Ovary (tissue), 9 donors: Measurements from ENCODE around the gene SLC6A9. TPM values are rescaled to one million over a fixed set of nuclear protein-coding genes. Genes with fewer than 3 reads are reported as not detected.

Experiments used
- DNase-seq, 5 donors: peaks; one replicate each; pipeline ENCODE4 v3.0.0-alpha.2; 2019 to 2020
- H3K27ac ChIP-seq, 2 donors: fragments of 200-600 bp; one replicate each; pipeline versions ENCODE4 v1.5.1 to v1.8.0; 2019 to 2022
- H3K27me3 ChIP-seq: fragments of 200-600 bp; one replicate; pipeline ENCODE4 v1.8.0; 2022
- H3K36me3 ChIP-seq: fragments of 200-600 bp; sonication (generic); one replicate; pipeline ENCODE4 v1.5.1; 2019
- H3K4me1 ChIP-seq: one replicate; pipeline ENCODE4 v1.8.1; 2013; ENCODE audit warnings: mild to moderate bottlenecking, moderate library complexity; ENCODE audit not compliant: insufficient read depth
- H3K4me3 ChIP-seq: fragments of 200-600 bp; sonication (generic); one replicate; pipeline ENCODE4 v1.5.1; 2017
- H3K9me3 ChIP-seq, 2 donors: fragments of 200-600 bp in 1 of 2; sonication (generic) in 1 of 2; one replicate each; pipeline versions ENCODE4 v1.5.1 to v1.8.1; 2013 to 2019; ENCODE audit warnings: mild to moderate bottlenecking in 1 of 2, moderate library complexity in 1 of 2
- EP300 ChIP-seq: sonication (generic); formaldehyde crosslinking; IDR thresholded peaks from one replicate; pipeline ENCODE4 v1.6.1; 2017; ENCODE audit warnings: antibody characterized with exemption
- POLR2A ChIP-seq: fragments of 450-650 bp; IDR thresholded peaks from one replicate; pipeline ENCODE4 v1.6.1; 2017; ENCODE audit warnings: antibody characterized with exemption, mild to moderate bottlenecking, moderate library complexity
- WGBS, 3 donors: extraction: QIAGEN DNeasy Blood & Tissue Kit in 1 of 3; methylation state at CpG; one replicate each; pipeline versions ENCODE4 v1.1.5 to v1.1.7; 2013 to 2017; 5-methylcytosine and 5-hydroxymethylcytosine counted together
- intact Hi-C, 4 donors: fragments of 100-400 bp; cut with DNase I; formaldehyde crosslinking; loops; one replicate each; pipeline versions ENCODE4 v1.11.0 to v1.15.1; 2022 to 2023
- polyA plus RNA-seq, 2 donors: library from polyadenylated mRNA; stranded (reverse); fragments of 200-250 nt in 1 of 2; fragments of 350-450 nt in 1 of 2; fragmentation: Illumina TruSeq in 1 of 2; extraction: RNeasy Lipid Tissue Mini Kit (QIAGEN cat#74804) in 1 of 2; gene quantifications; one replicate each; pipeline ENCODE4 v1.2.3, GENCODE V29; 2013 to 2014
- total RNA-seq, 7 donors: library from RNA; depleted of rRNA in 2 of 7; stranded (reverse); fragments of >200 nt in 2 of 7; fragmentation: NEBNext Ultra II Directional in 3 of 7; extraction: Animal tissue kit (Norgen Biotek cat#: 25700) in 3 of 7; gene quantifications; one replicate each; pipeline versions ENCODE4 v1.1.0 to v1.2.4, GENCODE V29; 2016 to 2023
- TF ChIP-seq, protein P1 (sequence below), 3 donors: fragments of 450-650 bp in 2 of 3; fragments of 200-600 bp in 1 of 3; IDR thresholded peaks; one replicate each; pipeline versions ENCODE4 v1.5.1 to v1.8.0; 2016 to 2022; ENCODE audit warnings: antibody characterized with exemption in 3 of 3, mild to moderate bottlenecking in 1 of 3
- donor health status: DM: no; HTN: no; CAD: no; lungs with moderate emphysema.
- donor health status: DM: no; HTN: no; CAD: no.
- donor health status: Bipolar disorder and iron deficiency.
- donor health status: DM: yes; HTN: yes; CAD: no.
- donor health status: DM: no; HTN: no; CAD: no.
- donor health status: DM: yes; HTN: yes; CAD: no.

Gene SLC6A9
- total and polyA plus RNA-seq, 9 donors: 1.1 to 74.1 (median 4.6) TPM

DNA sequence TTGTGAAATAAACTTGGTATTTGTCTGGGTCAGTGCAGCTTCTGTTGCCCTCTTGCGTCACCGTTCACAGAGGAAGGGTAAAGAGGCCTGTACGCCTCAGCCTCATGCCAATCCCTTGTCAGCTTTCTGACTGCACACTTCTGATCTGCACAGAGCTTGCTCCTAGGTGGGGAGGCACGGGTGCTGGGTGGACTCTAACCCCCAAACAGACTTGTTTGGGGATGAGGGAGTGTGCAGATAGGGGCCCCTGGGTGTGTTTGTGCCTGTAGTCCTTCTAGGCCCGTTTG, 53.1 kb downstream of the SLC6A9 start:
- H3K9me3 ChIP-seq: no peaks in the 10 kb centered on the region
- no peaks in the 10 kb centered on the region for H3K27me3 ChIP-seq
- H3K36me3 ChIP-seq: no peaks in the 10 kb centered on the region
- H3K27ac ChIP-seq: no peak overlapping the region
- no peak overlapping the region for H3K4me3 ChIP-seq
- 58 to 64% (median 62%) methylated on average over 5 of the region's 5 CpGs for WGBS, 3 donors
- TF ChIP-seq POLR2A (no peak), EP300 (no peak)
- TF ChIP-seq, protein P1, sequence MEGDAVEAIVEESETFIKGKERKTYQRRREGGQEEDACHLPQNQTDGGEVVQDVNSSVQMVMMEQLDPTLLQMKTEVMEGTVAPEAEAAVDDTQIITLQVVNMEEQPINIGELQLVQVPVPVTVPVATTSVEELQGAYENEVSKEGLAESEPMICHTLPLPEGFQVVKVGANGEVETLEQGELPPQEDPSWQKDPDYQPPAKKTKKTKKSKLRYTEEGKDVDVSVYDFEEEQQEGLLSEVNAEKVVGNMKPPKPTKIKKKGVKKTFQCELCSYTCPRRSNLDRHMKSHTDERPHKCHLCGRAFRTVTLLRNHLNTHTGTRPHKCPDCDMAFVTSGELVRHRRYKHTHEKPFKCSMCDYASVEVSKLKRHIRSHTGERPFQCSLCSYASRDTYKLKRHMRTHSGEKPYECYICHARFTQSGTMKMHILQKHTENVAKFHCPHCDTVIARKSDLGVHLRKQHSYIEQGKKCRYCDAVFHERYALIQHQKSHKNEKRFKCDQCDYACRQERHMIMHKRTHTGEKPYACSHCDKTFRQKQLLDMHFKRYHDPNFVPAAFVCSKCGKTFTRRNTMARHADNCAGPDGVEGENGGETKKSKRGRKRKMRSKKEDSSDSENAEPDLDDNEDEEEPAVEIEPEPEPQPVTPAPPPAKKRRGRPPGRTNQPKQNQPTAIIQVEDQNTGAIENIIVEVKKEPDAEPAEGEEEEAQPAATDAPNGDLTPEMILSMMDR (IDR thresholded peaks at IDR 0.05): no peak
- no peak for DNase-seq
- H3K4me1 ChIP-seq: peaks cover 15% of the 10 kb centered on the region
- intact Hi-C loops: no loop called here

DNA sequence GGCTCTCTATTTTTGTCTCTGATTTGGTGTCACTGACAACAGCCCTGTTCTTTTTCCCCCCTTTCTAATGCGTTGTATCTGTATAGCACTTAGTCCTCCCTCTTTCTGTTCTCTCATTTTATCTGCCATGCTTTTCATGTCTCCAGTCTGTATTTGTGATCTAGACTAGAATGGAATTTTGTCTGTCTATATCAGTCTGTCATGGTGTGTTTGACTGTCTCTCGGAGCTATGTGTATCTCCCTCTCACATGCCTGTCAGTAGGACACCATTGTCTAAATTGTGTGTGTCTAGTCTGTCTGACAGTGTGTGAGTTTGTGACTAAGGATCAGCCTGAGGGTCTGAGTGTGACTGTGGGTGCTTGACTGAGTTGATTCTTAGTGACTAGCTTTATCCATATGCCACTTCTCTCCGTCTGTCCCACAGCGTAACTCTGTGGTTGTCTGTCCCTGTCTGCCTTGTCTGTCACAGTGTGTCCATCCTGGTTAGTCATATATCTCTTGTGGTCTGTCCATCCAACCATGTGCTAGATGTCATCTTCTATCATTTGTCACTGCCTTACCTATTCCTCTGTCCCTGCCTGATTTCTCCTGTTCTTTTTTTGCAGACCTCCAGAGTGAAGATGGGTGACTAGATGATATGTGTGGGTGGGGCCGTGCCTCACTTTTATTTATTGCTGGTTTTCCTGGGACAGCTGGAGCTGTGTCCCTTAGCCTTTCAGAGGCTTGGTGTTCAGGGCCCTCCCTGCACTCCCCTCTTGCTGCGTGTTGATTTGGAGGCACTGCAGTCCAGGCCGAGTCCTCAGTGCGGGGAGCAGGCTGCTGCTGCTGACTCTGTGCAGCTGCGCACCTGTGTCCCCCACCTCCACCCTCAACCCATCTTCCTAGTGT, 53.6 kb downstream of the SLC6A9 start:
- intact Hi-C loops: no loop called here
- H3K9me3 ChIP-seq: no peaks in the 10 kb centered on the region
- TF ChIP-seq EP300 (no peak), POLR2A (no peak)
- TF ChIP-seq, protein P1 (IDR thresholded peaks at IDR 0.05): no peak
- H3K4me3 ChIP-seq: no peak overlapping the region
- H3K27ac ChIP-seq: no peak overlapping the region
- 80 to 83% (median 80%) methylated on average over 9 of the region's 9 CpGs for WGBS, 3 donors
- H3K36me3 ChIP-seq: no peaks in the 10 kb centered on the region
- no peaks in the 10 kb centered on the region for H3K27me3 ChIP-seq
- DNase-seq: no peak
- H3K4me1 ChIP-seq: peaks cover 15% of the 10 kb centered on the region

DNA sequence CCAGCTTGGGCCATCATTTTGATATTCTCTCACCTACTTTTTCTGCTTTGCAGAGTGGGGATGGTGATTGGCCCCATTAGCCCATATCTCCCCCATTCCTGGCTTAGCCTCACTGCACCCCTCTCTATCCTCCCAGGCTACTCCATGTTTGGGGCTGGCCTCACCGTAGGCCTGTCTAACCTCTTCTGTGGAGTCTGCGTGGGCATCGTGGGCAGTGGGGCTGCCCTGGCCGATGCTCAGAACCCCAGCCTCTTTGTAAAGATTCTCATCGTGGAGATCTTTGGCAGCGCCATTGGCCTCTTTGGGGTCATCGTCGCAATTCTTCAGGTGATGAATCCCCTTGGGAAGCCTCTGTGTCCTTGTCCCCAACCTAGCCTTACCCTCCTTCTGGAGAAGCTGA, 54.4 kb downstream of the SLC6A9 start:
- Histone ChIP-seq H3K9me3 (no peaks in the 10 kb centered on the region), H3K4me3 (no peak overlapping the region), H3K27me3 (no peaks in the 10 kb centered on the region), H3K36me3 (no peaks in the 10 kb centered on the region), H3K27ac (no peak overlapping the region), H3K4me1 (peaks cover 15% of the 10 kb centered on the region)
- intact Hi-C loops: no loop called here
- no peak for DNase-seq
- TF ChIP-seq EP300 (no peak), POLR2A (no peak)
- TF ChIP-seq, protein P1 (IDR thresholded peaks at IDR 0.05): no peak
- WGBS, 3 donors: 85 to 93% (median 89%) methylated on average over 8 of the region's 8 CpGs

DNA sequence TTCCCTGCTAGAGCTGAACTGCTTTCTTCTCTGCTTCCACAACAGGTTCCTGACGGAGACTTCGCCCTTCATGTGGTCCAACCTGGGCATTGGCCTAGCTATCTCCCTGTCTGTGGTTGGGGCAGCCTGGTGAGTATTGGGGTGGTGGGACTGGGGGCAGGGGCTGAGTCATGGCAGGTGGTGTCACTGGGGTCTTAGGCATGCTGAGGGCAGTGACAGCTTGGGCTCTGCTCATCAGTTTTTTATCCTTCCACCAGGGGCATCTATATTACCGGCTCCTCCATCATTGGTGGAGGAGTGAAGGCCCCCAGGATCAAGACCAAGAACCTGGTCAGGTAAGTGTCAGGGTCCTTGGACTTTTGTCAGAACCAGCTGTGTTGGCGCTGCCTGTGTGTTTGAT, 55.2 kb downstream of the SLC6A9 start:
- TF ChIP-seq, protein P1 (IDR thresholded peaks at IDR 0.05): no peak
- TF ChIP-seq POLR2A (no peak), EP300 (no peak)
- no peaks in the 10 kb centered on the region for H3K36me3 ChIP-seq
- 73 to 76% (median 73%) methylated on average over 4 of the region's 4 CpGs for WGBS, 3 donors
- peak overlapping the region; percentile 92 for H3K4me3 ChIP-seq
- no peaks in the 10 kb centered on the region for H3K9me3 ChIP-seq
- H3K27ac ChIP-seq: no peak overlapping the region
- DNase-seq: no peak
- no peaks in the 10 kb centered on the region for H3K27me3 ChIP-seq
- intact Hi-C loops: no loop called here
- peaks cover 15% of the 10 kb centered on the region for H3K4me1 ChIP-seq
